GM19025 (cell line): ENCODE measurements around the gene FAM236C.
A peak's percentile ranks its signal among the peaks of the same experiment; 100 is the strongest.
"Not testable (repeated sequence)": the region's sequence is repeated elsewhere in the genome, so short reads cannot be mapped to it uniquely, and the experiment has no call there.

Experiments
- ATAC-seq: cut with Tn5 transposase; IDR thresholded peaks from one replicate; pipeline ENCODE4 v1.9.1; 2021; ENCODE audit warnings: mild to moderate bottlenecking, low read depth, moderate library complexity; ENCODE audit not compliant: unreplicated experiment

FAM236C gene

DNA sequence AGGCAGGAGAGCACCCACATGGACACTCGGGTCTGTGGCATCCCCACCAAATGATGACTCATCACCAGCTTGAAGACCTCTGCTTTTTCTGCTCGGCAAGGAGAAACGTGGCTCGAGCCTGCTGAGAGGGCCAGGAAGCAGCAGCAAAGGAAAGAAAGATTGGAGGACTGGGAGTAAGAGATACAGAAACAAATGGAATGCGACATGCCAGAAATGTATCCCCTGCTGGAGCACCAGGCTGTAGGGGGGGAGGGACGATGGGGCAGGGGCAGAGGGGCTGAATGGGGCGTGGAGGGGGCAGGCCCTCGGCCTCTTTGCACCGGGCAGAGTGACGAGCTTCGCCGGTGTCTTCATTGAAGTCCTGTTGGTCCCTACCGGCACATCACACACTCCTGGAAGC lies at the start of gene FAM236C:
TSS of gene FAM236C (plus strand) at position 301 of the 400 bp plus-strand sequence. CDS start 100 bp downstream, outside the sequence.
- ATAC-seq, result not testable (repeated sequence)

GRCh38 chrX:72882898-72883297 lies 29.5 kb upstream of the FAM236C start:
- not testable (repeated sequence) for ATAC-seq

- not testable (repeated sequence) for ATAC-seq
Measured at GRCh38 chrX:72889740-72890139, 22.7 kb upstream of the FAM236C start.

GRCh38 chrX:72916096-72916495 lies 3.7 kb downstream of the FAM236C start:
- not testable (repeated sequence) for ATAC-seq

DNA sequence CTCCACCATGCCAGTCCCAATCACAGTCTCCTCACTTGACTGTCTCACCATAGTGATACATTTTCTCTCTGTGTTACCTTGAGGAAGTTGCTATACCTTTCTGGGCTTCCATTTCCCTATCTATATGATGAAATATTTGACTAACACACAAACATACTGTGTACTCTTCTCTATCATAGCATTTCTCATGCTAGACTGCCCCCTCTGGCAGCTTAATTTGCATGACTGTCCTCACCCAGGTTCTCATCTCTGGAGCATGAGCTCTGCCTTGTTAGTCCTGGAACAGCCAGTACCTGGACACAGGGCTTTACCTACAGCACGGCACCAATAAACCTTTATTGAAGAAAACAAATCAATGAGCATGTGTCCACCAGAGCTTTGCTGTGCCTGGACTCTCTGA lies 19.9 kb downstream of the FAM236C start:
- ATAC-seq, result not testable (repeated sequence)

GRCh38 chrX:72936455-72936854 lies 24.0 kb downstream of the FAM236C start:
- ATAC-seq, result not testable (repeated sequence)

GRCh38 chrX:72936882-72937455 lies 24.6 kb downstream of the FAM236C start:
- ATAC-seq, result not testable (repeated sequence)

DNA sequence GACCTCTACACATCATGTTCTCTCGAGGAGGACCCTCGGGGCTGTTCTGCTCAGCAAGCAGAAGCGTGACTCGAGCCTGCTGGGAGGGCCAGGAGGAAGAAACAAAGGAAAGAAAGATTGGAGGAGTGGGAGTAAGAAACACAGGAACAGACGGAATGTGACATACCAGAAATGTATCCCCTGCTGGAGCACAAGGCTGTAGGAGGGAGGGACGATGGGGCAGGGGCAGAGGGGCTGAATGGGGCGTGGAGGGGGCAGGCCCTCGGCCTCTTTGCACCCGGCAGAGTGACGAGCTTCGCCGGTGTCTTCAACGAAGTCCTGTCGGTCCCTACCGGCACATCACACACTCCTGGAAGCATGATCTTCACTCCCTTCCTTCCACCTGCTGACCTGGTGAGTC lies 25.5 kb downstream of the FAM236C start, which contains the start of gene FAM236A:
TSS of gene FAM236A (plus strand) at position 301 of the 400 bp plus-strand sequence. CDS start at position 358, 57 bp downstream.
- ATAC-seq, result not testable (repeated sequence)

DNA sequence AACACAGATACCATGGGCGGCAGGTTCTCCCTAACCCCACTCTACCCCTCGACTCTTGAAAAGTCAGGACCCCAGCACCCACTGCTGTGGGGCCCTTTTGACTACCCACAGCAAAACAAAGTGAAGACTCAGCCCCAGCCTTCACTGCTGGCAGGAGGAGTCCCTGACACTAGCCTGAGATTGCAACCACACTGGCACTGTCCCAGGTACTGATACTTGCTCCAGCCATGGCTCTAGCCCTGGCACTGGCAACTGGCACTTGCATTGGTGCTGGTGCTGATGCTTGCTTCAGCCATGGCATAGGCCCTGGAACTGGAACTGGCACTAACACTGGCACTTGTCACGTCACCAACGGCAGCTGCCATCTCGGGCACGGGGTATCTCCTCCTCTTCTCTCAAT lies 29.9 kb downstream of the FAM236C start:
- ATAC-seq, result not testable (repeated sequence)

DNA sequence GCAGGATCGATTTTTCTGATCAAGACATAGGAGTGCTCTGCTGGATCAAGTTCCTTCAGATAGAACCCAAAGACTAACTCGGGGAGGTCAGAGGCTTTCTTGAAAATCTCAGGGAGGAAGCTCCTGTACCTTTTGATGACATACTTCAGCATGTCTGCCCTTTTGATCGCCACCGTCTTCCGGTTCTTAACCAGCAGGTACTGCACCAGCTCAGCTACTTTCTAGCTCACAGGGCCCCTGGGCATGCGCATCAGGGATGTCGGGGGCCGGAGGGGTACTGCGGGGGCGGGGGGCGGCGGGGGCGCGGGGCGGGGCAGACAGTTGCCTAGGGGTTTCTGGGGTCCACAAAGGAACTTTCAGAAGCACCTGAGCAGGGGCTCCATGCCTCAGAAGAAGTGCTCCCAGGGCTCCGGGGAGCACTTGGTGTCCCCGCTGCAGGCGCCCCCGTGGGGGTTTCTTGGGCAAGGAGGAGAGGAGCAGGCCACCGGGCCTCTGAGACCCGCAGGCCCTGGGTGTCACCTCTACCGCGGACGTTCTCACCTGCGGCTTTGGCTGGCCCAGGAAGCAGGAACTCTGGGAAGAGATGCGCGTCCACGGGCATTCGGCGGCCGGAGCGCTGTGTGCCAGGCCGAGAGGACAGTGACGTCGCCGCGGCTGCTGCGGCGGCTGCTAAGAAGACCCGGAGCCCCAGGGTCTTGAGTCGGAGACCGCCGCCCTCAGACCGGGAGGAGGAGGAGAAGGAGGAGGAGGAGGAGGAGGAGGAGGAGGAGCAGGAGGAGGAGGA lies 30.8 kb downstream of the FAM236C start:
- ATAC-seq, result not testable (repeated sequence)

GRCh38 chrX:72943819-72944169 lies 31.4 kb downstream of the FAM236C start, which contains the start of gene DMRTC1:
Gene DMRTC1, minus strand, starts transcription at chrX:72943837. Its CDS starts 68,143 bp downstream, at chrX:72875694.
- peak; percentile 66 for ATAC-seq

- ATAC-seq, result not testable (repeated sequence)
Measured at GRCh38 chrX:72959971-72960370, 47.6 kb downstream of the FAM236C start.
